Measurements from ENCODE around the gene B3GNT3. TPM values are rescaled to one million over a fixed set of nuclear protein-coding genes. Genes with fewer than 3 reads are reported as not detected.

The B3GNT3 gene
- total RNA-seq, 2 donors from 2014 or later = 108 to 132 TPM

DNA sequence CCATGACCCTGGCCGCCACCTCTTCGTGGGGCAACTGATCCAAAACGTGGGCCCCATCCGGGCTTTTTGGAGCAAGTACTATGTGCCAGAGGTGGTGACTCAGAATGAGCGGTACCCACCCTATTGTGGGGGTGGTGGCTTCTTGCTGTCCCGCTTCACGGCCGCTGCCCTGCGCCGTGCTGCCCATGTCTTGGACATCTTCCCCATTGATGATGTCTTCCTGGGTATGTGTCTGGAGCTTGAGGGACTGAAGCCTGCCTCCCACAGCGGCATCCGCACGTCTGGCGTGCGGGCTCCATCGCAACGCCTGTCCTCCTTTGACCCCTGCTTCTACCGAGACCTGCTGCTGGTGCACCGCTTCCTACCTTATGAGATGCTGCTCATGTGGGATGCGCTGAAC, 16.7 kb downstream of the B3GNT3 start:
- H3K4me3 ChIP-seq = no peak overlapping the region
- no peak for DNase-seq
- no peak overlapping the region for H3K9ac ChIP-seq (ENCODE audit: low read depth in 2 of 2, low read length in 2 of 2)
- no peak overlapping the region for H3K27ac ChIP-seq
- H3K36me3 ChIP-seq = no peaks in the 10 kb centered on the region
- no peaks in the 10 kb centered on the region for H3K9me3 ChIP-seq
- intact Hi-C loops (cut with DNase I) = no loop called here
- H3K27me3 ChIP-seq = no peaks in the 10 kb centered on the region
- TF ChIP-seq, protein P1, sequence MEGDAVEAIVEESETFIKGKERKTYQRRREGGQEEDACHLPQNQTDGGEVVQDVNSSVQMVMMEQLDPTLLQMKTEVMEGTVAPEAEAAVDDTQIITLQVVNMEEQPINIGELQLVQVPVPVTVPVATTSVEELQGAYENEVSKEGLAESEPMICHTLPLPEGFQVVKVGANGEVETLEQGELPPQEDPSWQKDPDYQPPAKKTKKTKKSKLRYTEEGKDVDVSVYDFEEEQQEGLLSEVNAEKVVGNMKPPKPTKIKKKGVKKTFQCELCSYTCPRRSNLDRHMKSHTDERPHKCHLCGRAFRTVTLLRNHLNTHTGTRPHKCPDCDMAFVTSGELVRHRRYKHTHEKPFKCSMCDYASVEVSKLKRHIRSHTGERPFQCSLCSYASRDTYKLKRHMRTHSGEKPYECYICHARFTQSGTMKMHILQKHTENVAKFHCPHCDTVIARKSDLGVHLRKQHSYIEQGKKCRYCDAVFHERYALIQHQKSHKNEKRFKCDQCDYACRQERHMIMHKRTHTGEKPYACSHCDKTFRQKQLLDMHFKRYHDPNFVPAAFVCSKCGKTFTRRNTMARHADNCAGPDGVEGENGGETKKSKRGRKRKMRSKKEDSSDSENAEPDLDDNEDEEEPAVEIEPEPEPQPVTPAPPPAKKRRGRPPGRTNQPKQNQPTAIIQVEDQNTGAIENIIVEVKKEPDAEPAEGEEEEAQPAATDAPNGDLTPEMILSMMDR (IDR thresholded peaks at IDR 0.05) = no peak
- no peaks in the 10 kb centered on the region for H3K4me1 ChIP-seq

DNA sequence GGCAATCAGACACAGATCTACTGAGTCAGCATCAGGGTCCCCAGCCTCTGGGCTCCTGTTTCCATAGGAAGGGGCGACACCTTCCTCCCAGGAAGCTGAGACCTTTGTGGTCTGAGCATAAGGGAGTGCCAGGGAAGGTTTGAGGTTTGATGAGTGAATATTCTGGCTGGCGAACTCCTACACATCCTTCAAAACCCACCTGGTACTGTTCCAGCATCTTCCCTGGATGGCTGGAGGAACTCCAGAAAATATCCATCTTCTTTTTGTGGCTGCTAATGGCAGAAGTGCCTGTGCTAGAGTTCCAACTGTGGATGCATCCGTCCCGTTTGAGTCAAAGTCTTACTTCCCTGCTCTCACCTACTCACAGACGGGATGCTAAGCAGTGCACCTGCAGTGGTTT, 17.2 kb downstream of the B3GNT3 start:
- intact Hi-C loops (cut with DNase I) = no loop called here
- Histone ChIP-seq H3K9ac (ENCODE audit: low read depth in 2 of 2, low read length in 2 of 2) (no peak overlapping the region), H3K27ac (no peak overlapping the region), H3K4me1 (no peaks in the 10 kb centered on the region), H3K27me3 (no peaks in the 10 kb centered on the region), H3K9me3 (no peaks in the 10 kb centered on the region), H3K36me3 (no peaks in the 10 kb centered on the region), H3K4me3 (no peak overlapping the region)
- TF ChIP-seq, protein P1 (IDR thresholded peaks at IDR 0.05) = no peak
- DNase-seq = no peak

DNA sequence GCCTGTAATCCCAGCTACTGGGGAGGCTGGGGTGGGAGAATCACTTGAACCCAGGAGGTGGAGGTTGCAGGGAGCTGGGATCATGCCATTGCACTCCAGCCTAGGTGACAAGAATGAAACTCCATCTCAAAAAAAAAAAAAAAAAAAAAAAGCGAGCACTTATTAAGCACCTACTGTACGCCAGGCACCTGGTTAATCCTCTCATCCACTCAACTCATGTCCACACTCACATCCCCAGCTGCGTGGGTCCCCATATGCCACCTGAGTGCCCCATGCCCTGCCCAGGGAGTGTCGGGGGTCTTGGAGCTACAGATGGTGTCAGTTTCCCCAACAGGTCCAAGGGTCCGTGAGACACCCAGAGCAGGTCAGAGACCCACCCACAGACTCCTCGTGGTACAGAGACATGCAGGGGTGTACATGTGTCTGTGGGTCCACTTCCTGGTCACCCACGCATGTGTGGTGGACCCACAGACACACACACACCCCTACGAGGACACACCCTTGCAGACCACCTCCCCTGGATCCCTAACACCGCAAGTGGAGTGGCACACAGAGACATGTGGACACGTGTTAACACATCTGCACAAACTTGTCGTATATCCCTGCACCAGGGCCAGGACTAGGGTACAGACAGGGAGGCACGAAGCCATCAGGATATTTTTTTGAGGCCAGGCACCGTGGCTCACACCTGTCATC, 22.9 kb downstream of the B3GNT3 start:
- Histone ChIP-seq H3K9me3 (no peaks in the 10 kb centered on the region), H3K4me1 (no peaks in the 10 kb centered on the region), H3K36me3 (no peaks in the 10 kb centered on the region), H3K27ac (no peak overlapping the region), H3K9ac (ENCODE audit: low read depth in 2 of 2, low read length in 2 of 2) (no peak overlapping the region), H3K4me3 (no peak overlapping the region), H3K27me3 (no peaks in the 10 kb centered on the region)
- DNase-seq = no peak
- TF ChIP-seq, protein P1 (IDR thresholded peaks at IDR 0.05) = no peak
- intact Hi-C loops (cut with DNase I) = no loop called here

DNA sequence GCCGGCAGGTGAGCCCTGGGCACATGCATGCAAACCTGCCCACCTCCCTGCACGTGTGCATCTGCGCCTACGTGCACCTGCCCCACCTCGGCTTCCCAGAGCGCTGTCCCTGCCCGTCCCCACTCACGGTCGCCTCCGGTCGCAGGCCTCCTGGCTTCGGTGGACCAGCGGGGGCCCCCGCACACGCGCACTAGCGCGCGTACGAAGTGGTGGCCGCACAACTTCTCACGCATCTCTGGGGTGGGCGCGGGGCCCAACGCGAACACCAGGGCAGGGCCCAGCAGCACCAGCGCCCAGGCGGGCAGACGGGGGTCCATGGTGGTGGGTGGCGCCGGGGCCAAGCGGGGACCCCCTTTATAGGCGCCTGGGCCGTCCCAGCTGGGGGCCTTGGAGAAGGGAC, 26.3 kb downstream of the B3GNT3 start, which contains the start of gene INSL3:
Gene INSL3 (minus strand): TSS at position 330 of the 400 bp plus-strand sequence. CDS start 13 bp downstream, at position 317.
- H3K27ac ChIP-seq = no peak within 1 kb of the TSS
- H3K36me3 ChIP-seq = no peaks in the 10 kb centered on the region
- H3K4me3 ChIP-seq = no peak within 1 kb of the TSS
- H3K9ac ChIP-seq (ENCODE audit: low read depth in 2 of 2, low read length in 2 of 2) = no peak within 1 kb of the TSS
- no peaks in the 10 kb centered on the region for H3K4me1 ChIP-seq
- TF ChIP-seq, protein P1 (IDR thresholded peaks at IDR 0.05) = no peak
- DNase-seq = no peak
- no peaks in the 10 kb centered on the region for H3K9me3 ChIP-seq
- no peaks in the 10 kb centered on the region for H3K27me3 ChIP-seq
- intact Hi-C loops (cut with DNase I) = no loop called here

DNA sequence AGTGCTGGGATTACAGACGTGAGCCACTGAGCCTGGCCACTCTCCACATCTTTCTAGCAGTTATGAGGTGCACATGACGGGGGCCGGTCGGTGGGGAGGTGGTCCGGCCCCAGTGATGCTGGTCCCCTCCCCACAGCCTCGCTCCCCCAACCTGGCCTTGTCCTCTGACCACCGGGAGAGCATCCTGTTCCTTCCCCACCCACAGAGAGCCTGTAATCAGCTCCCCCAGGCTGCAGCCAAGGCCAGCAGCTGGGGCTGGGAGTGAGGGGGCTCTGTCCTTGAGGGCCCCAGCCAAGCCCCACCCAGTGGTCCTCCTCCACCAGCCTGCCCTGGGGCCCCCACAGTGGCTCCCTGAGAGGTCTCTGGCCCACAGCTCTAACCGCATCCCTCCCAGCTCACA, 29.4 kb downstream of the B3GNT3 start:
- no peaks in the 10 kb centered on the region for H3K9me3 ChIP-seq
- intact Hi-C loops (cut with DNase I) = no loop called here
- H3K4me1 ChIP-seq = no peaks in the 10 kb centered on the region
- no peaks in the 10 kb centered on the region for H3K36me3 ChIP-seq
- H3K27me3 ChIP-seq = no peaks in the 10 kb centered on the region
- H3K4me3 ChIP-seq = no peak overlapping the region
- no peak overlapping the region for H3K27ac ChIP-seq
- no peak overlapping the region for H3K9ac ChIP-seq (ENCODE audit: low read depth in 2 of 2, low read length in 2 of 2)
- no peak for DNase-seq
- TF ChIP-seq, protein P1 (IDR thresholded peaks at IDR 0.05) = no peak
